ENCODE data around the gene LSM7. TPM values are rescaled to one million over a fixed set of nuclear protein-coding genes. Genes with fewer than 3 reads are reported as not detected.

LSM7 gene
- total and polyA plus RNA-seq, 2 of the 13 experiments (the other 11 are each of a cell fraction or from before 2014, with no cell fraction given), result 140 to 205 TPM

- TF ChIP-seq PREB (CRISPR knock-in tag; IDR thresholded peaks at IDR 0.05) (no peak), HES4 (CRISPR knock-in tag; IDR thresholded peaks at IDR 0.05; ENCODE audit: borderline replicate concordance) (no peak; the same call in 1 of the 2 replicates), ZNF431 (CRISPR knock-in tag; IDR thresholded peaks at IDR 0.05; ENCODE audit: borderline replicate concordance, low read depth) (no peak), HBP1 (CRISPR knock-in tag; IDR thresholded peaks at IDR 0.05; ENCODE audit: low read depth) (no peak), ZNF441 (CRISPR knock-in tag; IDR thresholded peaks at IDR 0.05; ENCODE audit: borderline replicate concordance) (no peak), KMT2A (CRISPR knock-in tag; IDR thresholded peaks at IDR 0.05) (peak; percentile 32; the same call in 1 of the 2 replicates), CENPX (CRISPR knock-in tag; IDR thresholded peaks at IDR 0.05) (no peak), TRIM24 (CRISPR knock-in tag; IDR thresholded peaks at IDR 0.05) (no peak), ZNF225 (CRISPR knock-in tag; IDR thresholded peaks at IDR 0.05) (no peak), ZNF547 (CRISPR knock-in tag; IDR thresholded peaks at IDR 0.05) (peak; percentile 66), ZNF33A (CRISPR knock-in tag; IDR thresholded peaks at IDR 0.05; ENCODE audit: borderline replicate concordance) (no peak), MNT (IDR thresholded peaks at IDR 0.05) (no peak), ZBTB2 (CRISPR knock-in tag; IDR thresholded peaks at IDR 0.05; ENCODE audit: low read depth) (no peak), ZNF180 (CRISPR knock-in tag; IDR thresholded peaks at IDR 0.05; ENCODE audit: borderline replicate concordance, low read depth) (no peak), ZNF17 (CRISPR knock-in tag; IDR thresholded peaks at IDR 0.05) (no peak), ZNF318 (CRISPR knock-in tag; IDR thresholded peaks at IDR 0.05) (no peak)
Observed at GRCh38 chr19:2315818-2316353, 12.5 kb downstream of the LSM7 start (continued).

All from HepG2 (cell line).